ENCODE results near the gene LGMN. TPM values are rescaled to one million over a fixed set of nuclear protein-coding genes. Genes with fewer than 3 reads are reported as not detected.

LGMN gene
- total RNA-seq, 2 donors from 2014 or later = 70.0 to 107 TPM

DNA sequence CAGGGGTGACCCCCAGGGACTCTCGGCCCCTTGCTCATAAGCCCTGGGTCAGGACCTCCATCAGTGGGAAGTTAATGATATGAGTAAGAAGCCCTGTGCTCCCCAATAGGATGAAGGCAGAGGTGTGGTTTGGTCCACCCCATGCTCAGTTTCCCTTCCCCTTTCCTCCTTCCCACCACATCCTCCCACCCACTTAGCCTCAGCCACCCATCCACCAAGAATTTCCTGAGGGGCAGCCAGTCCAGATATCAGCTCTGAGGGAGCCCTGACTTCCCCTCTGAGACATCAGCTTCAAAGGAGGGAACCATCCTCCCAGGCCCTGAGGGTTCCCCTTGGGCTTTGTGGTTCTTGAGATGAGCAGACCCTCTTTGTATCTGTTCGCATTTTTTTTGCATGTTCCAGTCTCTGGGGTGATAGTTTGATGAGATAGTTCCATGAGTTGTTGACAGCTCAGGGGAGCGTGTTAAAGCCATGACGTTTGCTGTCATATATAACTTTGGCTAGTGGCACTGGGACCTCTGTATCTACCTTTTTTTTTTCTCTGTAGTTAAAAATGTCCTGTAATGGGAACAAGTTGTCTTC is 71.2 kb downstream of the LGMN start:
- intact Hi-C loops (cut with DNase I) = no loop called here
- H3K4me3 ChIP-seq = no peak overlapping the region
- H3K9me3 ChIP-seq = no peaks in the 10 kb centered on the region
- H3K36me3 ChIP-seq = no peaks in the 10 kb centered on the region
- H3K27me3 ChIP-seq = no peaks in the 10 kb centered on the region
- no peak for DNase-seq
- H3K9ac ChIP-seq (ENCODE audit: low read depth in 2 of 2, low read length in 2 of 2) = no peak overlapping the region
- TF ChIP-seq, protein P1, sequence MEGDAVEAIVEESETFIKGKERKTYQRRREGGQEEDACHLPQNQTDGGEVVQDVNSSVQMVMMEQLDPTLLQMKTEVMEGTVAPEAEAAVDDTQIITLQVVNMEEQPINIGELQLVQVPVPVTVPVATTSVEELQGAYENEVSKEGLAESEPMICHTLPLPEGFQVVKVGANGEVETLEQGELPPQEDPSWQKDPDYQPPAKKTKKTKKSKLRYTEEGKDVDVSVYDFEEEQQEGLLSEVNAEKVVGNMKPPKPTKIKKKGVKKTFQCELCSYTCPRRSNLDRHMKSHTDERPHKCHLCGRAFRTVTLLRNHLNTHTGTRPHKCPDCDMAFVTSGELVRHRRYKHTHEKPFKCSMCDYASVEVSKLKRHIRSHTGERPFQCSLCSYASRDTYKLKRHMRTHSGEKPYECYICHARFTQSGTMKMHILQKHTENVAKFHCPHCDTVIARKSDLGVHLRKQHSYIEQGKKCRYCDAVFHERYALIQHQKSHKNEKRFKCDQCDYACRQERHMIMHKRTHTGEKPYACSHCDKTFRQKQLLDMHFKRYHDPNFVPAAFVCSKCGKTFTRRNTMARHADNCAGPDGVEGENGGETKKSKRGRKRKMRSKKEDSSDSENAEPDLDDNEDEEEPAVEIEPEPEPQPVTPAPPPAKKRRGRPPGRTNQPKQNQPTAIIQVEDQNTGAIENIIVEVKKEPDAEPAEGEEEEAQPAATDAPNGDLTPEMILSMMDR (IDR thresholded peaks at IDR 0.05) = no peak
- H3K4me1 ChIP-seq = no peaks in the 10 kb centered on the region
- H3K27ac ChIP-seq = no peak overlapping the region

DNA sequence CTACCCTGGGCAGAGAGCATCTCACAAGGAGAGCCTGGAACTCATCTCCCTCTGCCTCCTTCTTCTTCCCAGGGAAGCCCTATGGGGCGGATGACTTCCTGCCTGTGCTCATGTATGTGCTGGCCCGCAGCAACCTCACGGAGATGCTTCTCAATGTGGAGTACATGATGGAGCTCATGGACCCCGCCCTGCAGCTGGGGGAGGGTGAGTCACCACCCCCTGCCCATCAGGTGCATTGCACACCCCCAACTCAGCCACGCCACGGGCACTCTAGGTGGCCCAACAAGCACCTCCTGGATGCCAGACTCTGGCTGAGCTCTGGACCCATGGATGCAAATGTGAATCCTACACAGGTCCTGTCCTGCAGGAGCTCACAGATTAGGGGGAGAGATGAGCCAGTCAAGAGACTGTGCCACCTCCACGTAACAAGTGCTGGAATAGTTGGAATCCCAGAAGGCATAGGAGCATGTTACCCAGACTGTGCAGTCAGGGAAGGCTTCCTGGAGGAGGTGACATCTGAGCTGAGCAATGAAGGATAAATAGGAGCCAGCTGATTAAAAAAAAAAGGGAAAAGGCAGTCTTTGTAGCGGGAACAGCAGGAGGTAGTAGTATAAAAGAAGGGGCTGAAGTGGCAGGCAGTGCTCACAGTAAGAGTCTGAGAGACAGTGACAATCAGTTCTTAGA is 71.9 kb downstream of the LGMN start:
- no peak overlapping the region for H3K9ac ChIP-seq (ENCODE audit: low read depth in 2 of 2, low read length in 2 of 2)
- H3K27me3 ChIP-seq = no peaks in the 10 kb centered on the region
- H3K9me3 ChIP-seq = no peaks in the 10 kb centered on the region
- H3K4me3 ChIP-seq = no peak overlapping the region
- TF ChIP-seq, protein P1 (IDR thresholded peaks at IDR 0.05) = no peak
- no peak for DNase-seq
- no peaks in the 10 kb centered on the region for H3K36me3 ChIP-seq
- H3K4me1 ChIP-seq = no peaks in the 10 kb centered on the region
- intact Hi-C loops (cut with DNase I) = no loop called here
- no peak overlapping the region for H3K27ac ChIP-seq

DNA sequence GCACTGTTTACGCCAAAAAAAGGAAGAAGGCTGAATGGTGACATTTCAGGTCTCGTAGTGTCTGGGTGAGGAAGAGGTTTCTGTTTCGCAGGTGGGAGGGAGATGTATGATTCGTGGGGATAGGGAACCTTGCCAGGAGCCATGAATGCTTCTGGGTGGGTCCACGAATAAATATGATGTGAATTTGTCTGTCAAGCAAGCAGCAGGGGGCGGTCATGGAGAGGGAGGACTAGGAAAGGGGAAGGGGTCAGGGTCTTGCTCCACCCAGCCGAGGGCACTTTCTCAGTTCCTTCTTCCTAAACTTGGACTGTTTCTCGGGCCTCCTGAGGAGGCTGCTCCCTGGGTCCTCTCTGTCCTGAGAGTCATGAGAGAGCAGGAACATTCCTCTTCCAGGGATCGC is 72.5 kb downstream of the LGMN start:
- Histone ChIP-seq H3K27ac (no peak overlapping the region), H3K4me3 (no peak overlapping the region), H3K4me1 (no peaks in the 10 kb centered on the region), H3K9me3 (no peaks in the 10 kb centered on the region), H3K27me3 (no peaks in the 10 kb centered on the region), H3K36me3 (no peaks in the 10 kb centered on the region), H3K9ac (ENCODE audit: low read depth in 2 of 2, low read length in 2 of 2) (no peak overlapping the region)
- TF ChIP-seq, protein P1 (IDR thresholded peaks at IDR 0.05) = no peak
- no peak for DNase-seq
- intact Hi-C loops (cut with DNase I) = no loop called here

DNA sequence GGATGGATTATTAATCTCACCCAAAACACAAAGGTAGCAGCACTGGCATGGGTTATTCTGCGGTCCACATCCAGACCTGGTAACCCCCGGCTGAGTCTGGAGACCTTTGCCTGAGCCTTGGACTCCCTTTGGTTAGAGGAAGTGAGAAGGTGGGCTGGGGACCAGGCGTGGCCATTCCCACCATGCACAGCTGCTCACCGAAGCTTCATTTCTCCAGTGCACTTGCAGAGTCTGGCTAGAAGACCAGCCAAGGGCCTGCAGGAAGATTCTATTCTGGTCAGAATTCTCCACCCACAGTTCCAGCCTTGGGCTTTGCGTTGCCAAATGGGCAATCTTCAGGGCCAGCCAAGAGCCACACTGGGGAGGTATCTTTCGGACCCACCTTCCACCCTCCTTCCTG is 73.0 kb downstream of the LGMN start:
- Histone ChIP-seq H3K27ac (no peak overlapping the region), H3K4me3 (no peak overlapping the region), H3K9ac (ENCODE audit: low read depth in 2 of 2, low read length in 2 of 2) (no peak overlapping the region), H3K4me1 (no peaks in the 10 kb centered on the region), H3K27me3 (no peaks in the 10 kb centered on the region), H3K36me3 (no peaks in the 10 kb centered on the region), H3K9me3 (no peaks in the 10 kb centered on the region)
- TF ChIP-seq, protein P1 (IDR thresholded peaks at IDR 0.05) = no peak
- DNase-seq = no peak
- intact Hi-C loops (cut with DNase I) = no loop called here

DNA sequence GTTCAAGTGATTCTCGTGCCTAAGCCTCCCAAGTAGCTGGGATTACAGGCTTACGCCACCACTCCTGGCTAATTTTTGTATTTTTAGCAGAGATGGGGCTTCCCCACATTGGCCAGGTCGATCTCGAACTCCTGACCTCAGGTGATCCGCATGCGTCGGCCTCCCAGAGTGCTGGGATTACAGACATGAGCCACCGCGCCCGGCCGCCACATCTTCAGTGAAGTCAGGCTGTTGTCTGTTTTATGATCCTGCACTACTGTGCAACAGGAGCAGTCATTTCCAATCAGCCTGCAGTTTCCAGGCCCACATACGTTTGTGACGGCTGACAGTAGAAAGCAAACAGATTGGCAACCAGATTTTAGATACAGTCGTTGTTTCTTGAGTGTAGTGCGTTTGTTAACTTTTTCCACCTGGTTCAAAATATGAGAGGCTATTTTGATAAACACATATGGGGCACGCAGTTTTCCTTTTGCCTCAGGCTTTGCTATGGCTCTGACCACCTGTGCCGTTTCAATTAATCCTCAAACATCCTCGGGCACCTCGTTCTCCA is 74.8 kb downstream of the LGMN start:
- Histone ChIP-seq H3K4me3 (no peak overlapping the region), H3K36me3 (no peaks in the 10 kb centered on the region), H3K9me3 (no peaks in the 10 kb centered on the region), H3K4me1 (no peaks in the 10 kb centered on the region), H3K9ac (ENCODE audit: low read depth in 2 of 2, low read length in 2 of 2) (no peak overlapping the region), H3K27ac (no peak overlapping the region), H3K27me3 (no peaks in the 10 kb centered on the region)
- DNase-seq = no peak
- TF ChIP-seq, protein P1 (IDR thresholded peaks at IDR 0.05) = no peak
- intact Hi-C loops (cut with DNase I) = no loop called here
